NCI-H446 (cell line): ENCODE data around the gene RET.
"Not testable (repeated sequence)": the region's sequence is repeated elsewhere in the genome, so short reads cannot be mapped to it uniquely, and the experiment has no call there.

ENCODE experiments used
- DNase-seq, 2 experiments: peaks; one replicate each; lab custom pipeline; 2025; lab: John Stamatoyannopoulos, UW

RET gene

GRCh38 chr10:43135656-43136055 lies 58.8 kb downstream of the RET start:
- DNase-seq = no peak

DNA sequence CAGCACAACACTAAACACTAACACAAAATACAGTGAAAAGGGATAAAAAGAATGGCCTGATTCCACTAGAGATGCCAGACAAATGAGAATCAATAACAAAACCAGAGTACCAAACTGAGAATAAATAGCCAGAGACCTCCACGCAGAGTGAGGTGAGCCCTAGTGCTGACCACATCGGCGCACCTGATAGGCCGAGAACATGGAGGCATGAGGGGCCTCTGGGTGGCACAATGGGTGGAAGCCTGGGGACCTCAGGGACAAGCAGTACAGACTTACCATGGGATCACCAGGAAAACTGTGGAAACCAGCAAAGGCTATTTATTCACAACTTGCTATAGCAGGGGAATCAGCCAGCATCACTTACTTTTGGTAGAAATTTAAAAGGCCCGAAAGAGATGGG lies 59.6 kb downstream of the RET start:
- no peak for DNase-seq

- DNase-seq = peak in 1 of 2 experiments; percentile 16
Observed at GRCh38 chr10:43136995-43137716, 60.3 kb downstream of the RET start.

DNA sequence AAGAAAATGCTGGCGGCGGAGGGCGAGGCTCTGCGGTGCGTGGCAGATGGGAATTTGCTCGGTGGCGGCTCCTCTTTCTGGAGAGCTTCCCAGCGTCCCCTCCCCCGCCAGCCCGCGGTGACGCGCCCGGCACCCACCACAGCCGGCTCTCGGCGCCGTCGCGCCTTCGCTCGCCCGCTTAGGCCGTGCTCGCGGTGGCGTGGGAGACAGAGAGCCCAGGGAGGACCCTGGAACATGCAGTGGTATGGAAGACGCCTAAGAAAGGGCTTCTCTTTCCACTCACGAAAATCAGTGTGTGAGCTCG lies 60.8 kb downstream of the RET start:
- peak; percentile 38 to 57 for DNase-seq

DNA sequence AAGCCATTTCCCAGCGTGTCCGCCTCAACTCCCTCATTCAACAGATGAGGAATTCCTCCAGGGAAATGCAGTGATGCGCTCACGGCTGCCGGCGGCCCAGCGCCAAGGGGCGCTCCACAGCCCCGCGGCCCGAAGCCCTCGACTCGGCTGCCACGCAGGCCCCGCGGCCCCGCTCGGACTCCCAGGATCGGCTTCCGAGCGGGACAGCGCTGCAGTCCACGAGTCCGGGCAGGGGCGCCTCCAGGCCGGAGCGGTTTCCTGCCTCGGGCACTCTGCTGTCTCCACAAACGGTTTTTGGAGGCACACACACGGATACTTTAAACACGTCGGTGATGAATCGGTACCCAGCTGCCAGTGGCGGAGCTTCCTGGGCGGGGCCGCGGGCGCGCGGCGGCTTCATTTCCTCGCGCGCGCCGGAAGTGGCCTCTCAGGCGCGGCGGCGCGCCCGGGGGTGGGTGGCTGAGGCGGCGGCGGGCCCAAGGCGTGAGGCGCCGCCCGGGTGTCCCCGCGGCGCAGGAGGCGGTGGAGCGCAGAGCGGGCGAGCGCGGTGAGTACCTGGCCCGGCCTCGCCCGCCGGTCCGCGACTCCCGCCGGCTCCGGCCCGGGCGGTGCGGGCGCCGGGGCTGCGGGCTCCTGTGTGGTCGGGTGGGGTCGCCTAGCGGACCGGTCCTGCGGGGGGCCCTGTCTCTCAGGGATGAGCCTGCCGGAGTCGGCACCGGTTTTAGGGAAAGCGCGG lies 61.3 kb downstream of the RET start, which contains the start of gene CSGALNACT2:
Gene CSGALNACT2, plus strand, starts transcription at position 425 of the 736 bp plus-strand sequence. CDS start 16,705 bp downstream, outside the sequence.
- peak in 1 of 2 experiments; percentile 79 for DNase-seq

- no peak for DNase-seq
Observed at GRCh38 chr10:43138757-43139241, 61.9 kb downstream of the RET start.

GRCh38 chr10:43141421-43141820 lies 64.6 kb downstream of the RET start:
- DNase-seq = no peak

DNA sequence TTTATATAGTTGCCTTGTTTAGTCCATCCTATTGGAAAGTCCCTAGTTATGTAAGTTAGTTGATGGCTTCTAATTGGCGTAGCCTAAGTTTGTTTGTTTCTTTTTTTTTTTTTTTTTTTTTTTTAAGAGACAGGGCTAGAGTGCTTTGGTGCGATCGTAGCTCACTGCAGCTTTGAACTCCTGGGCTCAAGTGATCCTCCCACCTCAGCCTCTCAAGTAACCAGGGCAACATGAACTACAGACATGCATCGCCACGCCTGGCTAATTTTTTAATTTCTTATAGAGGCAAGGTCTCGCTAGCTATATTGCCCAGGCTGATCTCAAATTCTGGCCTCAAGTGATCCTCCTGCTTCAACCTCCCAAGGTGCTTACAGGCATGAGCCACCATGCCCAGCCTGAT lies 68.4 kb downstream of the RET start:
- DNase-seq = no peak

GRCh38 chr10:43145936-43146335 lies 69.1 kb downstream of the RET start:
- DNase-seq = not testable (repeated sequence)

- DNase-seq = no peak
Observed at GRCh38 chr10:43151371-43151770, 74.5 kb downstream of the RET start.

DNA sequence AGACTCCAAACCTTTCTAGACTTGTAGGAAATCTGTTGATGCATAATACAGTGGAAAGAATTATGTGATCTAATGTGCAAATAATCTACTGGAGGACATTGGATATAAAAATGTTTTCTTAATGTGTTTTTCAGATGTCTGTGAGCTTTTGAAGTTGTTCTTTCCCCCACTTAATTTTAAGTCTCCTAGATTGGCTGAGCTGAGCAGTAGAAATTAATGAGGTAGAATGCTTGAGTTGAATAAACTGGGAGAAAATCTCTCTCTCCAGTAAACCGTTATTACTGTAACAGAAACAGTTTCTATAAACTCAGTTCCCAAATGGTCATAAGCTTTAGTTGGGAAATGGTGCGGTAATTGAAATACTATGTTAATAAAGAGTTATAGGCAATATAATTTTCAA lies 77.0 kb downstream of the RET start:
- DNase-seq = no peak

DNA sequence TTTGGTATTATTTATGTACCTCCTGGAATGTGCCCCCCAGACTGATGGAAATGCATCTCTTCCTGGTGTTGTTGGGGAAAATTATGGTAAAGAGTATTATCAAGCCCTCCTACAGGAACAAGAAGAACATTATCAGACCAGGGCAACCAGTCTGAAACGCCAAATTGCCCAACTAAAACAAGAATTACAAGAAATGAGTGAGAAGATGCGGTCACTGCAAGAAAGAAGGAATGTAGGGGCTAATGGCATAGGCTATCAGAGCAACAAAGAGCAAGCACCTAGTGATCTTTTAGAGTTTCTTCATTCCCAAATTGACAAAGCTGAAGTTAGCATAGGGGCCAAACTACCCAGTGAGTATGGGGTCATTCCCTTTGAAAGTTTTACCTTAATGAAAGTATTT lies 78.4 kb downstream of the RET start:
- DNase-seq = no peak

DNA sequence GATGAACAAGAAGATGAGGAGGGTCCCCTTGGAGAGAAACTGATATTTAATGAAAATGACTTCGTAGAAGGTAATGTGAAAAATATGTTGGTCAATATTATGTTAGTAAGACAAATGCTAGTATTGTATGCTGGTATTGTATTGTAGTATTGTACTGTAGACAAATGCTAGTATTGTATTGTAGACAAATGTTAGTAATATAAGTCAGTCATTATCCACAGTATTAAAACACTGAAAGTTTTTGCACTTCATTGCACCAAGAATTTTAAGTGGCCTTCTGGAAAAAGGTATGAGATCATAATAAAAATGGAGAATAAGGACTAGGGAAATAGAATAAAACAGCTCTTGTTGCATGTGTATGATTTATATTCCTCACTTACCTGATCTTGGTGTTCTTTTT lies 78.9 kb downstream of the RET start:
- DNase-seq = no peak

DNA sequence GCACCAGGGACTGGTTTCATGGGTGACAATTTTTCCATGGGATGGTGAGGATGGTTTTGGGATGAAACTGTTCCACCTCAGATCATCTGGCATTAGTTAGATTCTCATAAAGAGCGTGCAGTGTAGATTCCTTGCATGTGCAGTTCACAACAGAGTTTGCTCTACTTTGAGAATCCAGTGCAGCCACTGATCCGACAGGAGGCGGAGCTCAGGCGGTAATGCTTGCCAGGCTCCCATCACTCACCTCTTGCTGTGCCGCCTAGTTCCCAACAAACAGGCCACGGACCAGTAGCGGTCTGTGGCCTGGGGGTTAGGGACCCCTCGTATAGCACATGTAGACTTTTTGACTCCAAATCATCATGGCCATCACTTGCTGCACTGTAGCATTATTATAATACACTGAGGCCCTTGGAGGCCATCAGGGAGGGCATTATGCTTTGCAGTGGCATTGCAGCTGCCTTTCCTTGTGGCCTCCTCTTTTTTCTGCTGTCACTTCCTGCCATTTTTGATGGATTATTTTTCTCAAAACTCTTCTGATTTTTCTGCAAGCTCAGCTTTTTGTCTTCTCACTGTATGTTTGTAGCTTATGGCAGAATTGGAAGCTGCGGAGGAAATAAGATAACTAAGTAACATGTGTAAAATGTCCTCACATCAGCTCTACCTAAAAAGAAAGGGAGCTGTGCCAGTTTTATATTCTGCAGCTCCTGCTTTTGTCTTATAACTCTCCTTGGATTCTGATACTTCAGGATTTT lies 79.9 kb downstream of the RET start:
- no peak for DNase-seq

- no peak for DNase-seq
Observed at GRCh38 chr10:43158636-43159035, 81.8 kb downstream of the RET start.

DNA sequence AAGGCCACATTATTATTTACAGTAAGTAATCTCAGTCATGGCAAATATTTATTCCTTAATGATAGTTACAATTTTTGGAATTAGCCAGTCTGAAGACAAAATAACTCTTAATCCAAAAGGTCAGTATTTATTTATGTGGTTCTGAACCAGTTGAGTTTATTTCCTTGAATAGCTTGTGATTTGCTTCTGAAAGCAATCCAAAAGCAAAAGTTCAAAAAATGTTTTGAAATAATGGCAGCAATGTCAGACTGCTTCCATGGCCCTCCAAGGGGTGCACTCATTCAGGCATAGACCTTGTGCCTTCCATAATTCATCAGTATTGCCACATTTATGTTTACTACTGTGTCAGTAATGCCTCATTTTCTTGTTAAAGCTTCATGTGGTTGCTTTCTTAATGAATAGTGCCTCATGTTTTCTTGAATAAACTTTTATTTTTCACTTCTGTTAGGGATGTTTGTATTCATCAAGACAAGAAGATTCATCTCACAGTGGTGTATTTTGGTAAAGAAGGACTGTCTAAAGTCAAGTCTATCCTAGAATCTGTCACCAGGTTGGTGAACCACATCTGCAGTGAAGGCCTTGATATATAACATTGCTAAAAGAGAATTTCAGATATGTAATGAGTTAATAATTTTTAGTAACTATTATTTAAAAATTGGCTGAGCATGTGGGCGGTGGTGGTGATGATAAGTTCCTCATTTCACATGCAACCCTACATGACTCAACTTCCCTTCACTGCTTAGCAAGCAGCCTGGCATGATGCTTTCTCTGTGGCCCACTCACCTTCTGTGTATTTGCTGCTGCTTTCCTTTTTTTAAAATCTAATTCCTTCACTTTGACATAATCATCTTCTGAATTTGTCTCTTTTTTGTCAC lies 83.4 kb downstream of the RET start:
- no peak for DNase-seq

- DNase-seq = no peak
Observed at GRCh38 chr10:43160921-43161255, 84.0 kb downstream of the RET start.

DNA sequence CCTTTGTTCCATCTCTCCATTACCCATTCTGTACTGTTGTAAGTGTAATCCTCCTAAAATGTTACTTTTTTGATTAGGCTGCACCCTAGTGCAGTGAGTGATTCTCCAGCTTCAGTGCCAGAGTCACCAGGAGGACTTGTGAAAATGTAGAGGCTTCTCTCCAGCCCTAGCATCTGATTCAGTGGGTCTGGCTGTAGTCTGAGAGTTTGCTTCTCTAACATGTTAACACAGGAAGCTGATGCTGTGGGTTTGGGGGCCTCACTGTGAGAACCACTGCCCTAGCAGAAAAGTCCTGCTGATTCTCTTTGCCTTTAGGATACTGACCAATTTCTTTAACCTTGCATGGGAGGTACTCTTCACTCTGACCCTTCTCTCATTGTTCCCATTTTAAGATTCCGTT lies 85.7 kb downstream of the RET start:
- no peak for DNase-seq

DNA sequence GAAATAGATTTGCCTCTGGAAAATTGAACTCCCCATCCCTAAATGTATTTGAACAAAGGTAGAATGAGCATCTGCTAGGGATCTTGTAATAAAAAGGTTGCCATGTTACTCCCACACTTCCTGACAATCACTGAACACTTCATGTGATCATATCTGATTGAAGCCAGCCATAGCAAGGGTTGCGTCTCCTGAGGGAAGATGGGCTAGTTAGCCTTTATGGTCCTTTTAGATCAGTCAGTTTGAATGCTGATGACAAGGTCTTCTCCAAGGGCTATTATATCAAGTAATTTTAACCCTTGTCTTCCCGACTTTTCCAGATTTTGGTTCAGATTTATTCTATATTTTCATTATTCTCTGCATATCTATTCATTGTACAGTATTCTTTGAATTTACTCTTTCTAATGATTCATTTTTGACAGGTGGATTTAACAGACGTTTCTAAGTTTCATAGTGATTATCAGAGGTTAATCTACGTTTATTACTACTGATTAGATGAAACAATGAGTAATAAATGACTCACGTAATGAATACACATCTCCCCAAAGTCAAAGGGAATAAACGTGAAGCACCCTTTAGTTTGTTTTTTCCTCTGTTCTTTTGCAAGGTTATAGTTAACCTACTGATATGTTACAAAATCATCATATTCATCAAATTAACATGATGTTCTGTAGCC lies 89.5 kb downstream of the RET start:
- DNase-seq = no peak

DNA sequence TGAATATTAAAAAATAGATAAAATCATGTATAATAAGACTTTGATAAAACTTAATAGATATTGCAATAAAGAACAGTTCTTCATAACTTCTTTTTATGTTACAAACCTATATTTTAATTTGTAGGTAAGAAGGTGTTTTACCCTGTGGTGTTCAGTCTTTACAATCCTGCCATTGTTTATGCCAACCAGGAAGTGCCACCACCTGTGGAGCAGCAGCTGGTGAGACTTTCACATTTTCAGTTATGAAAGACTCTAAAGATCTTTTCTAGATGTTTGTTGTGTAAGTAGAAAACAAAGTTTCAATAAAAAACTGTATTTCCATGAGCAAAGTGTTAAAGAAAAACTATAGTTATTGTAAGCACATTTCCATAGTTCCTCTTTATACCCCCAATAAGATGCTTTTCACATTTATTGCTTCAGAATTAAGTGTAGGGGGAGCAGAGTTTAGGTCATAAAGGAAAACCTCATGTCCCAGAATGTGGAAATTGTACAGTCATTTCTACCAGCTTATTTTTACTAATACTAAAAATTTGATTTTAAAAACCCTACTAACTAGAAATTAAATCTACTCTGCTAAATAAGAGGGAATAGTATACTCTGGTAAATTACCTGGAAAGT lies 90.1 kb downstream of the RET start:
- no peak for DNase-seq

GRCh38 chr10:43167498-43167889 lies 90.6 kb downstream of the RET start:
- DNase-seq = no peak
